ENCODE data around the gene MACROD2.

The MACROD2 gene

GRCh38 chr20:15674253-15675060 is 1679.1 kb downstream of the MACROD2 start:
- Histone ChIP-seq H3K27ac (no peak overlapping the region), H3K4me2 (ENCODE audit: low read length) (no peak overlapping the region), H3K4me1 (no peaks in the 10 kb centered on the region), H2AFZ (no peak overlapping the region), H3K36me3 (ENCODE audit: control insufficient read depth, insufficient read depth, low read length) (no peaks in the 10 kb centered on the region), H3K79me2 (no peaks in the 10 kb centered on the region), H3K27me3 (ENCODE audit: control insufficient read depth, insufficient read depth, low read length) (no peaks in the 10 kb centered on the region), H3K9me3 (ENCODE audit: control insufficient read depth, low read length) (no peaks in the 10 kb centered on the region), H3K9ac (no peak overlapping the region), H3K4me3 (ENCODE audit: low read depth, low read length) (no peak overlapping the region)
- no peak for TF ChIP-seq CTCF (IDR thresholded peaks at IDR 0.05)

- Histone ChIP-seq H3K4me2 (ENCODE audit: low read length) (no peak overlapping the region), H3K4me1 (no peaks in the 10 kb centered on the region), H3K79me2 (no peaks in the 10 kb centered on the region), H3K27me3 (ENCODE audit: control insufficient read depth, insufficient read depth, low read length) (no peaks in the 10 kb centered on the region), H2AFZ (no peak overlapping the region), H3K9ac (no peak overlapping the region), H3K9me3 (ENCODE audit: control insufficient read depth, low read length) (no peaks in the 10 kb centered on the region), H3K4me3 (ENCODE audit: low read depth, low read length) (no peak overlapping the region), H3K27ac (no peak overlapping the region), H3K36me3 (ENCODE audit: control insufficient read depth, insufficient read depth, low read length) (no peaks in the 10 kb centered on the region)
- no peak for TF ChIP-seq CTCF (IDR thresholded peaks at IDR 0.05)
Measured at GRCh38 chr20:15675061-15675514, 1679.8 kb downstream of the MACROD2 start.

- no peaks in the 10 kb centered on the region for H3K36me3 ChIP-seq (ENCODE audit: control insufficient read depth, insufficient read depth, low read length)
- H3K27me3 ChIP-seq (ENCODE audit: control insufficient read depth, insufficient read depth, low read length): no peaks in the 10 kb centered on the region
- no peaks in the 10 kb centered on the region for H3K9me3 ChIP-seq (ENCODE audit: control insufficient read depth, low read length)
- H3K4me1 ChIP-seq: no peaks in the 10 kb centered on the region
- no peak overlapping the region for H3K4me2 ChIP-seq (ENCODE audit: low read length)
- no peak overlapping the region for H2AFZ ChIP-seq
- no peak overlapping the region for H3K27ac ChIP-seq
- H3K9ac ChIP-seq: no peak overlapping the region
- H3K79me2 ChIP-seq: no peaks in the 10 kb centered on the region
- H3K4me3 ChIP-seq (ENCODE audit: low read depth, low read length): no peak overlapping the region
- TF ChIP-seq CTCF (IDR thresholded peaks at IDR 0.05): no peak
Measured at GRCh38 chr20:15675813-15676484, 1680.6 kb downstream of the MACROD2 start.

- no peak for TF ChIP-seq CTCF (IDR thresholded peaks at IDR 0.05)
- H3K79me2 ChIP-seq: no peaks in the 10 kb centered on the region
- H3K36me3 ChIP-seq (ENCODE audit: control insufficient read depth, insufficient read depth, low read length): no peaks in the 10 kb centered on the region
- no peaks in the 10 kb centered on the region for H3K4me1 ChIP-seq
- H3K27ac ChIP-seq: no peak overlapping the region
- H3K9ac ChIP-seq: no peak overlapping the region
- no peak overlapping the region for H3K4me2 ChIP-seq (ENCODE audit: low read length)
- H3K9me3 ChIP-seq (ENCODE audit: control insufficient read depth, low read length): no peaks in the 10 kb centered on the region
- H3K4me3 ChIP-seq (ENCODE audit: low read depth, low read length): no peak overlapping the region
- H3K27me3 ChIP-seq (ENCODE audit: control insufficient read depth, insufficient read depth, low read length): no peaks in the 10 kb centered on the region
- H2AFZ ChIP-seq: no peak overlapping the region
Measured at GRCh38 chr20:15676815-15677214, 1681.5 kb downstream of the MACROD2 start.

All from parathyroid adenoma (tissue), 2 donors.